Glutamatergic neuron (in vitro differentiated cells): ENCODE data around the gene VMP1. TPM values are rescaled to one million over a fixed set of nuclear protein-coding genes. Genes with fewer than 3 reads are reported as not detected.
"Not testable (repeated sequence)": the region's sequence is repeated elsewhere in the genome, so short reads cannot be mapped to it uniquely, and the experiment has no call there.

Source experiments
- DNase-seq: peaks from one replicate; pipeline ENCODE4 v3.0.0; 2022
- H3K27ac Mint-ChIP-seq: one replicate; pipeline ENCODE4 v1.8.0; 2020; ENCODE audit warnings: mild to moderate bottlenecking, mixed read lengths, inconsistent platforms; ENCODE audit not compliant: unreplicated experiment
- H3K27me3 Mint-ChIP-seq: one replicate; pipeline ENCODE4 v1.8.0; 2020; ENCODE audit warnings: mild to moderate bottlenecking, moderate library complexity, mixed read lengths, inconsistent platforms; ENCODE audit not compliant: unreplicated experiment
- H3K36me3 Mint-ChIP-seq: one replicate; pipeline ENCODE4 v1.8.0; 2020; ENCODE audit warnings: mild to moderate bottlenecking, mixed read lengths, inconsistent platforms; ENCODE audit not compliant: unreplicated experiment
- H3K4me1 Mint-ChIP-seq: one replicate; pipeline ENCODE4 v1.8.0; 2020; ENCODE audit warnings: mild to moderate bottlenecking, low read depth, mixed read lengths, inconsistent platforms; ENCODE audit not compliant: unreplicated experiment
- H3K4me3 Mint-ChIP-seq: one replicate; pipeline ENCODE4 v1.8.0; 2020; ENCODE audit warnings: mild to moderate bottlenecking, mixed read lengths, inconsistent platforms; ENCODE audit not compliant: unreplicated experiment
- H3K9me3 Mint-ChIP-seq: one replicate; pipeline ENCODE4 v1.8.0; 2020; ENCODE audit warnings: mild to moderate bottlenecking, moderate library complexity, mixed read lengths, inconsistent platforms; ENCODE audit not compliant: unreplicated experiment
- CTCF ChIP-seq: fragments of 200-600 bp; sonication (generic); IDR thresholded peaks from one replicate; pipeline ENCODE4 v1.5.0; 2021; ENCODE audit not compliant: partially characterized antibody, unreplicated experiment
- total RNA-seq: library from RNA; stranded (reverse); fragmentation: NEBNext Ultra II Directional; extraction: Animal tissue kit (Norgen Biotek cat#: 25700); gene quantifications from one replicate; pipeline ENCODE4 v1.2.1, GENCODE V29; 2021; ENCODE audit not compliant: unreplicated experiment

Gene VMP1
- total RNA-seq, 1 donor from 2014 or later: 64.1 TPM

GRCh38 chr17:59777033-59777432 is 69.6 kb downstream of the VMP1 start:
- Mint-ChIP-seq H3K27me3 (no peaks in the 10 kb centered on the region), H3K4me3 (no peak overlapping the region), H3K27ac (no peak overlapping the region), H3K4me1 (no peaks in the 10 kb centered on the region), H3K36me3 (no peaks in the 10 kb centered on the region), H3K9me3 (peaks cover 2% of the 10 kb centered on the region)
- no peak for TF ChIP-seq CTCF
- DNase-seq: no peak

GRCh38 chr17:59778996-59779395 is 71.5 kb downstream of the VMP1 start:
- Mint-ChIP-seq H3K27me3 (no peaks in the 10 kb centered on the region), H3K9me3 (no peaks in the 10 kb centered on the region), H3K4me1 (no peaks in the 10 kb centered on the region), H3K36me3 (no peaks in the 10 kb centered on the region), H3K4me3 (no peak overlapping the region), H3K27ac (no peak overlapping the region)
- TF ChIP-seq CTCF: no peak
- DNase-seq: no peak

GRCh38 chr17:59779521-59779920 is 72.1 kb downstream of the VMP1 start:
- no peaks in the 10 kb centered on the region for H3K27me3 Mint-ChIP-seq
- DNase-seq: no peak
- H3K4me3 Mint-ChIP-seq: no peak overlapping the region
- H3K36me3 Mint-ChIP-seq: no peaks in the 10 kb centered on the region
- peaks cover 3% of the 10 kb centered on the region for H3K4me1 Mint-ChIP-seq
- H3K27ac Mint-ChIP-seq: no peak overlapping the region
- H3K9me3 Mint-ChIP-seq: no peaks in the 10 kb centered on the region
- TF ChIP-seq CTCF: no peak

GRCh38 chr17:59780548-59780947 is 73.1 kb downstream of the VMP1 start:
- not testable (repeated sequence) for H3K36me3 Mint-ChIP-seq, H3K27ac Mint-ChIP-seq, H3K9me3 Mint-ChIP-seq, H3K4me1 Mint-ChIP-seq, DNase-seq, H3K4me3 Mint-ChIP-seq, H3K27me3 Mint-ChIP-seq

- no peak overlapping the region for H3K4me3 Mint-ChIP-seq
- no peak for DNase-seq
- no peaks in the 10 kb centered on the region for H3K36me3 Mint-ChIP-seq
- no peaks in the 10 kb centered on the region for H3K27me3 Mint-ChIP-seq
- no peak overlapping the region for H3K27ac Mint-ChIP-seq
- no peaks in the 10 kb centered on the region for H3K9me3 Mint-ChIP-seq
- H3K4me1 Mint-ChIP-seq: peaks cover 10% of the 10 kb centered on the region
- no peak for TF ChIP-seq CTCF
Measured at GRCh38 chr17:59783221-59784047, 76.0 kb downstream of the VMP1 start.
